ENCODE measurements around the gene GSTA1. TPM values are rescaled to one million over a fixed set of nuclear protein-coding genes. Genes with fewer than 3 reads are reported as not detected.

Gene GSTA1
- total RNA-seq, 4 donors from 2014 or later: 1.4 to 18.5 (median 16.2) TPM; not detected in 1

- H3K27me3 ChIP-seq: no peaks in the 10 kb centered on the region
- DNase-seq: no peak
- intact Hi-C loops (cut with DNase I; ENCODE audit: low total_unique reads): no loop called here
- H3K27ac ChIP-seq: no peak overlapping the region
- WGBS, 2 donors (ENCODE audit: low coverage in 1 of 2): 93 to 100% methylated on average over 1 of the region's 1 CpG
- in situ Hi-C loops (cut with MboI; ENCODE audit: low pct_ligation_motif_present in 1 of 4, low pct_unique_long_range_greater_than_20kb in 1 of 4, low sequenced_read_pairs in 3 of 4): no loop called here
- no peaks in the 10 kb centered on the region for H3K4me1 ChIP-seq
- H3K9me3 ChIP-seq: no peaks in the 10 kb centered on the region
- TF ChIP-seq CTCF (IDR thresholded peaks at IDR 0.05) (no peak), EP300 (IDR thresholded peaks at IDR 0.05; ENCODE audit: low read depth) (no peak), POLR2A (IDR thresholded peaks at IDR 0.05) (no peak), POLR2AphosphoS5 (IDR thresholded peaks at IDR 0.05) (no peak)
- no peaks in the 10 kb centered on the region for H3K36me3 ChIP-seq
- H3K4me3 ChIP-seq: no peak overlapping the region
Observed at GRCh38 chr6:52741872-52742271, 61.7 kb downstream of the GSTA1 start.

Other genes with a start within 250 kb of the GSTA1 start
- 10 to 100 TPM in 2 of 4 donors, 1 to 10 TPM in 2; 8.4 to 15.4 (median 11.7) TPM for gene TRAM2, start 226.8 kb downstream of the GSTA1 start, total RNA-seq
- gene TMEM14A, start 132.7 kb downstream of the GSTA1 start, total RNA-seq: 10 to 100 TPM in 3 of 4 donors, not detected in 1; 12.5 to 35.8 (median 19.4) TPM
- gene GSTA2, start 40.3 kb downstream of the GSTA1 start, total RNA-seq: under 1 TPM in 1 of 4 donors, not detected in 3; 1.00 TPM
- gene GSTA5, start 37.0 kb upstream of the GSTA1 start, total RNA-seq: not detected
- gene GSTA3, start 105.9 kb upstream of the GSTA1 start, total RNA-seq: not detected
- 10 to 100 TPM in 2 of 4 donors, 1 to 10 TPM in 2; 1.5 to 47.4 (median 11.2) TPM for gene GSTA4, start 191.5 kb upstream of the GSTA1 start, total RNA-seq